Endothelial cell of umbilical vein (primary cell): ENCODE results near the gene COMMD10. TPM values are rescaled to one million over a fixed set of nuclear protein-coding genes. Genes with fewer than 3 reads are reported as not detected.

Experiments used
- BruUV-seq: library from RNA; stranded (reverse); fragments of 400-500 nt; replicated peaks from 2 replicates; lab custom pipeline; 2021; lab: Mats Ljungman, UMichigan
- CTCF ChIA-PET: fragments of 300-600, 350-600 bp; sonication (Branson Sonifier 250); formaldehyde crosslinking; loops from one replicate; lab custom pipeline; 2021; ENCODE audit warnings: antibody characterized with exemption, inconsistent platforms; lab: Charles Lee
- POLR2A ChIA-PET: fragments of 300-600, 350-600 bp; sonication (Branson Sonifier 250); formaldehyde crosslinking; loops from one replicate; lab custom pipeline; 2021; ENCODE audit warnings: antibody characterized with exemption, inconsistent platforms; lab: Charles Lee
- DNase-seq: peaks from one replicate; pipeline ENCODE4 v3.0.0-alpha.2; 2011; ENCODE audit warnings: low read depth, low spot score
- FAIRE-seq: peaks from 2 replicates; lab custom pipeline; 2011; peaks lifted over from hg19 to GRCh38; lab: Jason Lieb, UNC
- H2AFZ ChIP-seq: 2 replicates; pipeline ENCODE4 v1.6.0; 2012; ENCODE audit warnings: low read depth, low read length, control low read depth, inconsistent platforms
- H3K27ac ChIP-seq: 2 replicates; pipeline ENCODE4 v1.5.1; 2011; ENCODE audit warnings: low read depth, mild to moderate bottlenecking, control low read depth, low read length, moderate library complexity; ENCODE audit not compliant: insufficient read depth
- H3K27me3 ChIP-seq, 2 experiments: 2 replicates each; pipeline versions ENCODE4 v1.6.0 to v1.6.1; 2011; ENCODE audit warnings: low read length in 2 of 2, mixed read lengths in 1 of 2; ENCODE audit not compliant: control insufficient read depth in 2 of 2, insufficient read depth in 2 of 2
- H3K36me3 ChIP-seq, 2 experiments: 2 replicates in 1 of 2; 3 replicates in 1 of 2; pipeline ENCODE4 v1.5.1; 2011; ENCODE audit warnings: low read length in 2 of 2, mild to moderate bottlenecking in 1 of 2, moderate library complexity in 1 of 2; ENCODE audit not compliant: control insufficient read depth in 2 of 2, insufficient read depth in 2 of 2; ENCODE audit errors: extremely low read depth in 1 of 2
- H3K4me1 ChIP-seq: 3 replicates; pipeline ENCODE4 v1.5.1; 2011; ENCODE audit warnings: mild to moderate bottlenecking, low read length; ENCODE audit not compliant: control insufficient read depth, insufficient read depth; ENCODE audit errors: extremely low read depth
- H3K4me2 ChIP-seq: 2 replicates; pipeline ENCODE4 v1.6.1; 2011; ENCODE audit warnings: low read length, control low read depth, mixed read lengths; ENCODE audit not compliant: insufficient read depth
- H3K4me3 ChIP-seq, 3 experiments: fragments of 200-600 bp in 1 of 3; sonication (generic), shearing (Covaris generic) in 1 of 3; replicated peaks in 1 of 3; 2 replicates each; pipeline ENCODE4 v1.5.1; 2011 to 2016; ENCODE audit warnings: control low read depth in 3 of 3, low read length in 3 of 3, mild to moderate bottlenecking in 2 of 3, inconsistent platforms in 1 of 3, low read depth in 1 of 3, moderate library complexity in 1 of 3; ENCODE audit not compliant: insufficient read depth in 1 of 3
- H3K79me2 ChIP-seq: 2 replicates; pipeline ENCODE4 v1.6.0; 2012; ENCODE audit warnings: low read length, inconsistent platforms; ENCODE audit not compliant: control insufficient read depth, insufficient read depth
- H3K9ac ChIP-seq: replicated peaks from 2 replicates; pipeline ENCODE3; 2011; ENCODE audit warnings: low read length, control low read depth; ENCODE audit not compliant: insufficient read depth; ENCODE audit errors: extremely low read depth
- H3K9me1 ChIP-seq: replicated peaks from 3 replicates; pipeline ENCODE4 v1.6.0; 2011; ENCODE audit warnings: mild to moderate bottlenecking, low read length; ENCODE audit not compliant: control insufficient read depth, insufficient read depth; ENCODE audit errors: extremely low read depth
- H3K9me3 ChIP-seq: replicated peaks from 2 replicates; pipeline ENCODE4 v1.5.1; 2012; ENCODE audit warnings: low read length, inconsistent platforms; ENCODE audit not compliant: control insufficient read depth, insufficient read depth
- H4K20me1 ChIP-seq: replicated peaks from 2 replicates; pipeline ENCODE3; 2011; ENCODE audit warnings: mild to moderate bottlenecking, low read length; ENCODE audit not compliant: control insufficient read depth, insufficient read depth; ENCODE audit errors: extremely low read depth
- CTCF ChIP-seq, 2 donors: IDR thresholded peaks; 1 replicate in 1 of 2; 2 replicates in 1 of 2; pipeline ENCODE4 v1.5.1; 2011; ENCODE audit warnings: low read length in 2 of 2, mild to moderate bottlenecking in 2 of 2, moderate library complexity in 2 of 2, control low read depth in 1 of 2, inconsistent platforms in 1 of 2, low read depth in 1 of 2; ENCODE audit not compliant: insufficient read depth in 1 of 2; ENCODE audit errors: extremely low read depth in 1 of 2
- FOS ChIP-seq: IDR thresholded peaks from 2 replicates; pipeline ENCODE4 v1.6.1; 2011; ENCODE audit warnings: mild to moderate bottlenecking, low read length, moderate library complexity, borderline replicate concordance; ENCODE audit not compliant: insufficient read depth
- GATA2 ChIP-seq: IDR thresholded peaks from 2 replicates; pipeline ENCODE4 v1.7.0; 2011; ENCODE audit warnings: low read depth, mild to moderate bottlenecking, moderate library complexity, mixed read lengths, low read length; ENCODE audit not compliant: insufficient read length, insufficient read depth
- JUN ChIP-seq: IDR thresholded peaks from 2 replicates; pipeline ENCODE4 v1.6.1; 2011; ENCODE audit warnings: borderline replicate concordance, low read depth; ENCODE audit not compliant: insufficient read length, insufficient read depth
- MYC ChIP-seq: IDR thresholded peaks from one replicate; pipeline ENCODE4 v1.6.1; 2011; ENCODE audit warnings: mild to moderate bottlenecking, low read depth, low read length
- POLR2A ChIP-seq: IDR thresholded peaks from 2 replicates; pipeline ENCODE4 v1.6.1; 2012; ENCODE audit warnings: low read depth, mild to moderate bottlenecking, control low read depth, low read length
- POLR2AphosphoS5 ChIP-seq: IDR thresholded peaks from 2 replicates; pipeline ENCODE4 v1.6.1; 2012; ENCODE audit warnings: low read depth, mild to moderate bottlenecking, control low read depth, low read length, moderate library complexity; ENCODE audit not compliant: insufficient read depth
- dilution Hi-C: fragments of 300-500 bp; cut with MboI; formaldehyde crosslinking; loops from one replicate; pipeline ENCODE4 v1.15.0; 2019; ENCODE audit warnings: low sequenced_read_pairs; ENCODE audit not compliant: extremely low pct_ligation_motif_present
- intact Hi-C: fragments of 100-400 bp; cut with micrococcal nuclease; formaldehyde crosslinking; loops from one replicate; pipeline ENCODE4 v1.10.0; 2022
- polyA plus RNA-seq, 4 experiments: library from polyadenylated mRNA; depleted of rRNA in 3 of 4; stranded (reverse) in 3 of 4; unstranded in 1 of 4; fragments of >200 nt; gene quantifications; 2 replicates each; pipeline versions ENCODE4 v1.2.1 to v1.2.3, GENCODE V29; 2011 to 2012; ENCODE audit warnings: missing spikeins in 1 of 4
- total RNA-seq: library from RNA; stranded (reverse); gene quantifications from 2 replicates; pipeline ENCODE4 v1.2.3, GENCODE V29; 2021

The COMMD10 gene
- total and polyA plus RNA-seq, 2 donors (not counting 3 experiments of a cell fraction or from before 2014, with no cell fraction given) = 12.5 to 27.0 TPM

- H2AFZ ChIP-seq = no peak overlapping the region
- H4K20me1 ChIP-seq = no peaks in the 10 kb centered on the region
- no peak overlapping the region for H3K9ac ChIP-seq
- H3K4me3 ChIP-seq = no peak overlapping the region
- no peak overlapping the region for H3K27ac ChIP-seq
- BruUV-seq = no TSS peak
- H3K36me3 ChIP-seq = no peaks in the 10 kb centered on the region
- H3K4me2 ChIP-seq = no peak overlapping the region
- ChIA-PET CTCF (no interaction called here), POLR2A (no interaction called here)
- TF ChIP-seq POLR2A (no peak), MYC (no peak), JUN (no peak), GATA2 (no peak), FOS (no peak), CTCF (IDR thresholded peaks at IDR 0.05; ENCODE audit: extremely low read depth in 1 of 2, insufficient read depth in 1 of 2, low read depth in 1 of 2, low read length in 2 of 2) (no peak), POLR2AphosphoS5 (no peak)
- dilution Hi-C loops = no loop called here
- DNase-seq (peak; percentile 48), FAIRE-seq (no peak)
- H3K9me3 ChIP-seq = no peaks in the 10 kb centered on the region
- no peaks in the 10 kb centered on the region for H3K27me3 ChIP-seq
- H3K79me2 ChIP-seq = no peaks in the 10 kb centered on the region
- intact Hi-C loops = no loop called here
- peaks cover 2% of the 10 kb centered on the region for H3K4me1 ChIP-seq
- peaks cover 4% of the 10 kb centered on the region for H3K9me1 ChIP-seq
Observed at GRCh38 chr5:116242343-116242742, 157.5 kb downstream of the COMMD10 start.
